ENCODE measurements around the gene CDK5RAP3.

The CDK5RAP3 gene

GRCh38 chr17:47993964-47994363 lies 23.1 kb downstream of the CDK5RAP3 start:
- no peak for TF ChIP-seq SIN3A (IDR thresholded peaks at IDR 0.05; ENCODE audit: borderline replicate concordance, insufficient read depth, low read length)
- no peak for TF ChIP-seq POLR2AphosphoS5 (IDR thresholded peaks at IDR 0.05; ENCODE audit: low read depth, low read length)

GRCh38 chr17:47994724-47995123 lies 23.8 kb downstream of the CDK5RAP3 start:
- TF ChIP-seq REST (IDR thresholded peaks at IDR 0.05; ENCODE audit: insufficient read depth in 1 of 2, low read depth in 2 of 2, low read length in 2 of 2) (no peak), TAF1 (IDR thresholded peaks at IDR 0.05; ENCODE audit: borderline replicate concordance, insufficient read depth, low read length) (no peak), FOXP2 (optimal IDR thresholded peaks at IDR 0.05; ENCODE audit: borderline replicate concordance, extremely low read depth, extremely low read length, insufficient read depth) (no peak), SIN3A (IDR thresholded peaks at IDR 0.05; ENCODE audit: borderline replicate concordance, insufficient read depth, low read length) (no peak), POLR2AphosphoS5 (IDR thresholded peaks at IDR 0.05; ENCODE audit: low read depth, low read length) (no peak)

DNA sequence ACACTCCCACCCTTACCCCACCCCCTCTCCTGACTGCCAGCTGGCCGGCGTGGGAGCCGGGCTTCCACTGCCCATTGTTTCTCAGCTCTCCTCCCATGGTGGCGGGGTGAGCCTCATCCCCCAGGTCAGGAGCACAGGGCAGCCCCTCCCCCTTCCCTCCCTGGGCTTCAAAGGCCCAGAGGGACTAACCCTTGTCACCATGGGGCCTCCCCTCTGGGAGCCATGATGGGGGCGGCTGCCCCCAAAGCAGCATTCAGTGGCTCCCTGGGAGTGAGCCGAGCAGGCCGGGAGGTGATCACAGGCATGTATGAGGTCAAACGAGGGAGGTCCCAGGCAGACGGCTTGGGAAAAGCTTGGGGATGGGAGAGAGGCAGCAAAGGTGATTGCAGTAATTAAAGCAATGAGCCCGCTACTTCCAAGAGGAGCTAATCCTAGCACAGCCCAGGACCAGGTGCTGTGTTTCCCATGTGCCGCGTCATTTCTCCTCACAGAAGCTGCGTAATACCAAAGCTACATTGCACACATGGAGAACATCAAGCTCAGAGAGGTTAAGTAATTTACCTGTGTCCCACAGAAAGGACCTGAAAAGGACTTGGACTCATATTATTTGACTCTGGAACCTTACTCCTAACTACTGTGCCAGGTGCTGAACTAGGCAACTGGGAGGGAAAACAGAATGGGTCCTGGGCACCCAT lies 24.5 kb downstream of the CDK5RAP3 start:
- TF ChIP-seq REST (IDR thresholded peaks at IDR 0.05; ENCODE audit: insufficient read depth in 1 of 2, low read depth in 2 of 2, low read length in 2 of 2) (no peak), TAF1 (IDR thresholded peaks at IDR 0.05; ENCODE audit: borderline replicate concordance, insufficient read depth, low read length) (no peak), POLR2AphosphoS5 (IDR thresholded peaks at IDR 0.05; ENCODE audit: low read depth, low read length) (no peak), SIN3A (IDR thresholded peaks at IDR 0.05; ENCODE audit: borderline replicate concordance, insufficient read depth, low read length) (no peak), FOXP2 (optimal IDR thresholded peaks at IDR 0.05; ENCODE audit: borderline replicate concordance, extremely low read depth, extremely low read length, insufficient read depth) (no peak)

DNA sequence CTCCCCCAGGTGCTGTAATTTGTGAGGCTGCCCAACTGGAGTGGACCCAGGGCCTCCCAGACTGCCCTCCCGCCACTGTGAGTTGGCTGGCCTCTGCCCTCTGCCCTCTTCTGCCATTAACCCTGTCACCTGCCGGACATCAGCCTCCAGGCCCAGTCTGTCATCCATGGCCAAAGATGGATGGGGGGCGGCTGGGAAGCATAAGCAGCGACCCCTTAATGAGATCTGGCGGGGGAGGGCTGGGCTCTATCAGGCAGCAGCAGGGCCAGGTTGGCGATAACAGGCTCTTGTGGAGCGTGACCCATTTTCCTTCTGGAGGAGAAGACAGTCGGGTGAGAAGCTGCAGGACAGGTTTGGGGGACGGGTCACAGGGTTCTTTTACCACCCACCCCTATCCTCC lies 25.3 kb downstream of the CDK5RAP3 start:
- TF ChIP-seq TAF1 (IDR thresholded peaks at IDR 0.05; ENCODE audit: borderline replicate concordance, insufficient read depth, low read length) (no peak), REST (IDR thresholded peaks at IDR 0.05; ENCODE audit: insufficient read depth in 1 of 2, low read depth in 2 of 2, low read length in 2 of 2) (no peak), POLR2AphosphoS5 (IDR thresholded peaks at IDR 0.05; ENCODE audit: low read depth, low read length) (no peak), SIN3A (IDR thresholded peaks at IDR 0.05; ENCODE audit: borderline replicate concordance, insufficient read depth, low read length) (no peak), FOXP2 (optimal IDR thresholded peaks at IDR 0.05; ENCODE audit: borderline replicate concordance, extremely low read depth, extremely low read length, insufficient read depth) (no peak)

DNA sequence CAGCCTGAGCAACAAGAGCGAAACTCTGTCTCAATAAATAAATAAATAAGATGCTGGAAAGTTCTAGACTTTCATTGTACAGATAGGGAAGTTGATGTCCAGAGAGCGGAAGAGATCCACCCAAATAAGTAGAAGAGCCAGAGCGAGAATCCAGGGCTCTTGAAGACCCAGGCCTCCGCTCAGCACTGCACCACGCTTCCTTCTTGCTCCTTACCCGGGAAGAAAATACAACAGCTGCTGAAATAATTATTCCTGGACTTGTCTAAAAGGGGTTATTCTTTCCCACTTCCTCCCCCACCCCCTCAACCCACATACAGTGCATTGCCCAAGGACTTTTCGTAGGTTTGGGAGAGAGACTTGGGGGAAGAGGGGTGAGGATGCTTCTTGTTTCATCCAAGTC lies 26.7 kb downstream of the CDK5RAP3 start:
- no peak for TF ChIP-seq POLR2AphosphoS5 (IDR thresholded peaks at IDR 0.05; ENCODE audit: low read depth, low read length)
- no peak for TF ChIP-seq TAF1 (IDR thresholded peaks at IDR 0.05; ENCODE audit: borderline replicate concordance, insufficient read depth, low read length)
- TF ChIP-seq REST (IDR thresholded peaks at IDR 0.05; ENCODE audit: insufficient read depth in 1 of 2, low read depth in 2 of 2, low read length in 2 of 2) = no peak
- TF ChIP-seq SIN3A (IDR thresholded peaks at IDR 0.05; ENCODE audit: borderline replicate concordance, insufficient read depth, low read length) = no peak
- TF ChIP-seq FOXP2 (optimal IDR thresholded peaks at IDR 0.05; ENCODE audit: borderline replicate concordance, extremely low read depth, extremely low read length, insufficient read depth) = no peak
